HG03135 (cell line): ENCODE results near the gene ACSL3.
"Not testable (repeated sequence)": the region's sequence is repeated elsewhere in the genome, so short reads cannot be mapped to it uniquely, and the experiment has no call there.

Experiments
- ATAC-seq: cut with Tn5 transposase; IDR thresholded peaks from one replicate; pipeline ENCODE4 v1.9.1; 2021; ENCODE audit warnings: mild to moderate bottlenecking, moderate library complexity; ENCODE audit not compliant: unreplicated experiment

The ACSL3 gene

GRCh38 chr2:222968550-222969155 lies 107.8 kb downstream of the ACSL3 start:
- no peak for ATAC-seq

GRCh38 chr2:222969491-222969890 lies 108.7 kb downstream of the ACSL3 start:
- ATAC-seq: no peak

- no peak for ATAC-seq
These were observed 111.6 kb downstream of the ACSL3 start for GRCh38 chr2:222972420-222972819.

- ATAC-seq: no peak
These were observed 112.4 kb downstream of the ACSL3 start for GRCh38 chr2:222973237-222973636.

- no peak for ATAC-seq
These were observed 112.9 kb downstream of the ACSL3 start for GRCh38 chr2:222973733-222974132.

GRCh38 chr2:222976521-222977061 lies 115.8 kb downstream of the ACSL3 start:
- ATAC-seq: no peak

- ATAC-seq: no peak
These were observed 116.3 kb downstream of the ACSL3 start for GRCh38 chr2:222977121-222977520.

- no peak for ATAC-seq
These were observed 118.0 kb downstream of the ACSL3 start for GRCh38 chr2:222978850-222979249.

GRCh38 chr2:222979484-222979883 lies 118.6 kb downstream of the ACSL3 start:
- no peak for ATAC-seq

- ATAC-seq: no peak
These were observed 121.4 kb downstream of the ACSL3 start for GRCh38 chr2:222982010-222982908.

- no peak for ATAC-seq
These were observed 122.1 kb downstream of the ACSL3 start for GRCh38 chr2:222982909-222983265.

GRCh38 chr2:222984908-222985307 lies 124.1 kb downstream of the ACSL3 start:
- no peak for ATAC-seq

GRCh38 chr2:222989431-222989830 lies 128.6 kb downstream of the ACSL3 start:
- no peak for ATAC-seq

- not testable (repeated sequence) for ATAC-seq
These were observed 129.4 kb downstream of the ACSL3 start for GRCh38 chr2:222990206-222990605.

- ATAC-seq: no peak
These were observed 131.3 kb downstream of the ACSL3 start for GRCh38 chr2:222992137-222992536.
